ENCODE measurements around the gene PRIMA1.

PRIMA1 gene

DNA sequence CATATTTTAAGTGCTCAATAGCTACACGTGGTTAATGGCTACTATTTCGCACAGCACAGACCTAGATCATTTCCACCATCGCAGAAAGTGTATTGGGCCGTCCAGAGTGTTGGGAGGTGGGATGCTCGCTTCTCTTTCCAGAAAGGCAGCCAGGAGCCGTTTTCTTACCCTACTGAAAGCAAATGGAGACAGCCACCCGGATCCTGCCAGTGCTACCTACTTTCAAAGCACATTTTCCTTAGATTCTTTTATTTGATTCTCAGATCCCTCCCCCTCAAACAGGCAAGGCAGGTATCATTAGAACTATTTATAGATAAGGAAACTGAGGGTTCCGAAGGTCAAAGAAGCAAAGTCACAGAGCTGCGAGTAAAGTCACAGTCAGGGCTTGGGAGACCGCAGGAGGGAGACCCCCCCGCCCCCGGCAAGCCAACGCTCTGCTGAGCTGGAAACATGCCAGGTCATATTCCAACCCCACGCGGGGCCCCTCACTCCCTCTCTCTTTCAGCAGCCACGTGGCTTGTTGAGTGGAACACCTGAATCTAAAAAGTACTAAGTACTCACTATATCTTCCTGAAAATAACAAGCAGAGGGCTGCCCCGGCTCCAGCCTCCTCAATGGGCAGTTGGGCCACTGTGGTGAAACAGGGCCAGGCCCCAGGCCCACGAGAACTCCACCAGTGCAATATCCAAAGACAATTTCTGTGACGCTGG lies 36.2 kb downstream of the PRIMA1 start:
- DNase-seq, result no peak

DNA sequence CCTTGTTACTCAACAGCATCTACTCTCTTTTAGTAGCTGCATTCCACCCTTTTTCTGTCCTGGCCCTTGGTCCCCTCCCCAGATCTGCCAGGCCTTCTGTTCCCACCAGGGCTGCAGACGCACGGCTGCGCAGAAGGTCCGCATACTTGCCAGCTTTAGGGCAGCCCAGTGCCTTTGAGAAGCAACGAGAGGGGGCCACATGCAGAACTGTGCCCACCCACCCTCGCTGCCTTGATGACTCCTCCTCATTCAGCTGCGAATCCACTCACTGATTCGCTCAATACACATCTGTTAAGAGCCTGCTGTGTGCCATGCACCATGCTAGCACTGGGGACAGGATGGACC lies 39.2 kb downstream of the PRIMA1 start:
- DNase-seq, result no peak

DNA sequence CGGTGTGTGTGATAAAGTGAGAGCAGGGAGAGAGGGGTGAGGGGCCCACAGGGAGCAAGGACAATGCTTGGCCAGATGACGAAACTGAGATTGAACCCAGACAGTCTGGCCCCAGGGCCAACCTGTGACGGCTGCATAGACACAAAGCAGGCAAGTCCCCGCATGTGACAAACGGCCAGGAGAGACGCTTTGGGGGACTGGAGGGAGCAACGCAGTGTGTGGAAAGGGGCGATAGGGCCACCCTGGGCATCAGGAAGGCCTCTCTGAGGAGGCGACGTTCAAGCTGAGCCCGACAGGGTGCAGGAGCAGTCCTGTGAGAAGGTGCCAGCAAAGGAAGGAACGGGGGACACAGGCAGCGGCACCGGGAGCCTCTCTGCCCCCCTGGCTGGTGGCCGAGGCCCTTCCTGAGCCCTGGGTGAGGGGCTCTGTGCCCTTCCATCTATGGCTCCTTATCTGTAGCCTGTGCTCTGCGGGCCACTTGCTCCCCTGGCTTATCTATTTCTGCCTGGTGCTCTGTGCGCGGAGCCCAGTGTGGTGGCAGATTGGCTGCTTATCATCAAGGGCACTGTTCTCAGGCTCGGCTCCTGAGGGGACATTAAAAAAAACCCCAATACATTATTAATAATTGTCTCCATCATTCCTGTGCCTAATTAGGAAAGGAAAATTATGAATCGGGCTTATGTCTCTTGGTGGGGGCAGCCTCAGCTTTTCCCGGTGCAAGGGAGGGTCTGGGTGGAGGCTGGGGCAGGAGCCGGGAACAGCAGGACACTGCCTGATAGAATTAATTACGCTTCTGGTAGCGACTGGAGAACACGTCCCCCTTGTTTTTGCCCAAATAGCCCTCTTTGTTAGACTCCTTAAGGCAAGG lies 39.8 kb downstream of the PRIMA1 start:
- no peak for DNase-seq

DNA sequence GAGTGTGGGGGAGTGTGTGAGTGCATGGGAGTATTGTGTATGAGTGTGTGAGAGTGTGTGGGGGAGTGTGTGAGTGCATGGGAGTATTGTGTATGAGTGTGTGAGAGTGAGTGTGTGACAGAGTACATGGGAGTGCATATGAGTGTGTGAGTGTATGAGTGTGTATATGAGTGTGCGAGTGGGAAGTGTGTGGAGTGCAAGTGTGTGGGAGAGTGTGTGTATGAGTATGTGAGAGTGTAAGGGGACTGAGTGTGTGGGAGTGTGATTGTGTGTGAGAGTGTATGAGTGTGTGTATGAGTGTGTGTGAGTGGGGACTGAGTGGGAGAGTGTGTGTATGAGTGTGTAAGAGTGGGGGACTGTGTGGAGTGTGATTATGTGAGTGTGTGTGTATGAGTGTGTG lies 40.7 kb downstream of the PRIMA1 start:
- DNase-seq, result no peak

DNA sequence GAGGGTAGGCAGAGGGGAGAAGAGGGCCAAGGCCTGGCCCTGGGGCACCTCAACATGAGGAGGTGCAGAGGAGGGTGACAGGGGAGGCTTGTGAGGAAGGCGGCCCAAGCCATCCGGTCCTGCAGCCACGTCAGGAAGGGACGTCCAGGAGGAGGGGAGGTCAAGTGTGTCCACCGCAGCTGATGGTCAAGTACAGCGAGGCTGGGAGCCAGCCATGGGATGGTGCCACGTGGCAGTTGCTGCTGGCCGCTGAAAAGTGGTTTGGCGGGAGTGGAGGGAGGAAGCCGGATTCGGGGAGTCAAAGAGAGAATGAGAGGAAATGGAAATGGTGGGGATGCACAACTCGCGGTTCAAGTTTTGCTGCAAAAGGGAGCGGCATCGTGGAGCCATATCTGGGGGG lies 41.2 kb downstream of the PRIMA1 start:
- no peak for DNase-seq

DNA sequence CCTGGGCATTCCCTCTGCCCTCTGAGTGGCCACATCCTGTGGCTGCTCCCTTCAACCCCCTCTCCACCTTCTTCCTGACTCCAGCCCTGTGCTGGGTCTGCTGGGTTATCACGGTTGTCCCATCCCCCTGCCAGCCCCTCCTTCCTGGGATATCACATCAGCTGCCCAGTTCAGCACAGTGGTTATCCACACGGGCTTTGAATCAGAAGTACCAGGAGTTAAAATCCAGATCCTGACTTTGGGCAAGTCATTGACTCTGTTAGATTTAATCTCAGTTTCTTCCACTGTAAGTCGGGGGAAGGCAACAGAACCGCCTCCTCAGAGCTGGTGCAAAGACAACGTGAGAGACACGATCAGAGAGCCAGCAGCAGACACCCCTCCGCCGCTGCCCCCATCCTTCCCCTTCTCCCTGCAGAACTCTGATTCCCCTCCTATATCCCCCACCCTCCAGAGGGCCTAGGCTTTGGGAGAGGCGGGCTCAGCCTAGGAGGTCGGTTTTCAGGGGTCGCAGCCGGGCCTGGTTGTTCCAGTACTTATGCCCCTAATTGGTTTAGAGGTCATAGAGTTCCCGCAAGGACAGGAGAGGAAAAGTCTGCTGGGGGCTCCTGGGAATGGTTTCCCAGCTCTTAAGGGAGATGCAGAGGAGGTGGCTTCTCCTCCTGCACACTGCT lies 42.5 kb downstream of the PRIMA1 start:
- DNase-seq, result no peak

DNA sequence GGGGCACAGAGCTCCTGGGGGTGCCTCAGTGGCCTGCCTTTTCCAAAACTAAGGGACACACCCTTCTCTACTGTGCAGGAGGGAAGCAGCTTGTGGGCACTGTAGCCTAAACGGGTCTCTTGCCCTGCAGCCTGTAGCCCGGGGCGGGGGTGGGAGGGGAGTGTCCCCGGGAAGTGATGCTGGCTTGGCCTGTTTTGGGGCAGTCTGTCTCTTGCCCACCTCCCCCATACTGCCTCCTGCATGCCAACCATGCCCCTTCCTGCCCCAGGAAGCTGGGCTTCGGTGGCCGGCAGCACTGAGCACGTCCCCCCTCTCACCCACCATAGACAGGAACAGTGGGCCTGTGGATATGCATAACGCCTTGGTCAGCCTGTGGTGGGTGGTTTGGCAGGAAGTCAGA lies 43.4 kb downstream of the PRIMA1 start:
- DNase-seq, result no peak

DNA sequence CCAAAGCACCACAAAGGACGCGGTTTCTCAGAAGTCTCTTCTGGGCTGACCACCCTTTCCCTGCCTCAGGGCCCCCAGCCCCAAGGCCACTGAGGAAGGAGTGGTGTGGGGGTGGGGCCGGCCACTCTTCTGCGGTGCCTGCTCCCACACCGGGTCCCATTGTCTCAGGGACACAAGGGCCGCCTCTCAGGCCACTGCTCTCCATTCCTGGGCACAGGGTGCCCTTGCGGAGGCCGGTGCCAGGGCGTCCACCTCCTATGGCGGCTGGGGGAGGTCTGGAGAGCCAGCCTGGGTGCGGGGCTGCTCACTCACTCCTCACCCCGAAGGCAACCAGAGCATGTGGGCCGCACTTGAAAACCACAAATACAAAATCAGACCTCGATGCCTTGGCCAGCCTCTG lies 44.1 kb downstream of the PRIMA1 start:
- no peak for DNase-seq

DNA sequence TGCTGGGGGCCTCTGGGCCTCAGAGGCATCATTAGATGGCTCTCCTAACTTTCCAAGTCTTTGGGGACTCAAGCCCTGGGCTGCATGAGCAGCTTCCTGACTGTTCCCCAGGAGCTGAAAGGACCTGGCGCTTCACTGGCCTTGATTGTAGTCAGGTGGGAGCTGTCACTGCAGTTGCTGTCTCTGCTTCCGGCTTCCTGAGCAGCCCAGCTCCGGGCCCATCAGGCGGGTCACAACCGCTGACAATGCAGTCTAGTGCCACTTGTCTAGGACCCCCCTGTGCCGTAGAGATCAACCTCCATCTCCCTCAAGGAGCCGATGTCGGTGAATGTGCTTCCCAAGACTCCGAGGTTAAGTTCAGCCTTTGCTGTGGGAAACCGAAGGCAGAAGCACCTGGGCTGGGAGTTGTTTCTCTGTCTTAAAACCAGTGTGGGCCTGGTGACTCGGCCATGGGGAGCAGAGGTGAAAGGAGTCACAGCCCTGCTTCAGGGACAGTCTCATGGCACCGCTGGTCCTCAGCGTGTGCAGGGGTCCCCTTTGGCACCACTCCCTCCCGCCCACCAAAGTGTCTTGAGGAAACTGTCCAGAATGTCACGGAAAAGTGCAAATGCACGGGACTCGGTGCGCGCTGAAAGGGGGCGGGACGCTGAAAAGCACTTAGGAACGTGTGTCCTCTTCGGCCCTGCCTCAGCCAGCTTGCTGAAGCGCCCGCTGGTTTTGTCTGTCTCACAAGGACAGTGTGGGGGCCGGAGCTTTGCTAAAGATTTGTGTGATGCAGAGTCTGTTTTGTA lies 44.8 kb downstream of the PRIMA1 start:
- DNase-seq, result no peak

DNA sequence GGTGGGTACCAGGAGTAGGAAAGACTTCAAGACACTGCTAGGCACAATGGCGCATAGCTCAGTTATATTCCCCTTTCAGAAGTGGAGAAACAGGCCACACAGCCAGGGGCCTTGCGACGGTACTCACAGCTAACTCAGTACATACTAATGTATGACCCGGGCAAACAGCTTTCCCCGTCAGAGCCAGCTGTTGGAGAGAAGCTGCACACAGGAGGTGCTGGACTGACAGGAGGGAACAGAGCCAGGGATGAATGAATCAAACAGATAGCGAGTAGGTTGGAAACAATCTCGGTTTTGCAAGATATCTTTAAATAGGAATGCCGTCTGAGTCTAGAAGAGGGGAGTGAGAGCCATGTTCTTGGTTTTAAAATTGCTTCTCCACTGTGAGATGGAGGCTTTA lies 45.5 kb downstream of the PRIMA1 start:
- no peak for DNase-seq

DNA sequence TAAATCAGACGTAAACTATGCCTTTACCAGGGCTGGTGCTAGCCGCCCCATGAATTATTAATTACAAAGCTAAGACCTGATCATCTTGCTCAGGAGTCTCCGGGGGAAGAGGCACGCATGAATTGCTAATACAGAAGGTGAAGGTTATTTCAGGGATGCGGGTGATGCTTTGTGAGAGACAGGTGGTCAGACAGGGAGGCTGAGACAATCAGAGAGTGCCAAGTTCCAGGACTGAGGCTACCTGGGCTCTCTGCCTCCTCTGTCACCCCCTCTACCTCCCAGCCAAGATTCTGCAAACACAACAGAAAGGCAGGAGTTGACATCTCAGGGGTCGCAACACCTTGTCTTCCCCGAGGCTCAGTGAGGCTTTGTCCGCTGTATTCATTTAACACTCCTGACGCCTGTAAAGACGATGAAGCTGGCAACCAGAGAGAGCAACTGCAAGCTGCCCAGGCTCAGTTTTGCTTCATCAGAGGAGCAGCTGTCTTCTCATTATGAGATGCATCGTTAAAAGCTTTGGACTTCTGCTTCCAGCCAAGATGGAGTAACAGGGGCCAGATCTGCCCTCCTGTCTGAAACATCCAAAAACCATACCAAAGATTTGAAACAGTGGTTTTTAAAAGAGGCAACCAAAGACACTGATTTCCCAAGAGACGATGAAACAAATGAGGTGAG lies 46.6 kb downstream of the PRIMA1 start:
- no peak for DNase-seq

DNA sequence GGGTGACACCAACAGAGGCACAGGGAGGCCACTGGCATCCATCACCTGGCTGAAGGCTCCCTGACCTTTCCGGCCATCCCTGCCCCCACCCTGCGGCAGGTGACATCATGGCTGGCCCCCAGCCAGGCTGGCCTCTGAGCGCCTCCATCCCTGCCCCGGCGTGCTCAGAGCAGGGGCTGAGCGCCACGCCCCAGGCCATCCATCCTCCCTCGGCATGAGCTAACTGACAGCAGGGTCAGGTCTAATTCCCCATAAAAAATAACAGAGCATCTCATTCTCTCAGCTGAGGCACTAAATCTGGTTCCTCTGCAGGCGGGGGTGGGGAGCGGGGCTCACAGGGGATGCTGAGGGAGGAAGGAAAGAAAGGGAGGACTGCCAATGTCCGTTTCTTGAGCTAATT lies 50.7 kb downstream of the PRIMA1 start:
- no peak for DNase-seq

DNA sequence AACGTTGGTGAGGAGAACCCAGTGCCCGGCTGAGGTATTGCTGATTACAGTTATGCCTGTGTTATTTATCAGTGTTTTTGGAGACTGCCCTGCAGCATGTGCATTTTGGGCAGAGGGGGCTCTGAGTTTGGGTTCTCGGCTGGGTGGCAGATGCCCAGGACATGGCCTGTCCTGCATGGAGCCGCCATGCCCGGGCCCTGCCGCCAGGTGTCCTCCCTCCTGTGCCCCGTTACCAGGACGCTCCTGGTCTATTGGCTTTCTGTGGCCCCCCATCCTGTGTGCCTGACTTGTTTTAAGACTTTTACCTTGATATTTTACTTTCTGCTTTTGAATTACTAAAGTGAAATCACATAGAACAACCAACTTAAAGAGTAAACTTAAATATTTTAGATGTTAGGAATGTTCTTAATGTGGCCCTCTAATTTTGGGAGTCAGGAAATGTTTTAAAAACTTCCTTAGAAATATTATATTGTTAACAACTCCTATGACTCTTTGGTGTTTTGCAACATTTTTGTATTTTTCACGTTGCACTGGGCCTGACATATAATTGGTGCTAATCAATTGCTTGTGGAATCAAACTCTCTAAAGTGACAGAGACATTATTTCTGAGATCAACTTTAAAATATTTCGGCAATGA lies 51.8 kb downstream of the PRIMA1 start:
- DNase-seq, result no peak

DNA sequence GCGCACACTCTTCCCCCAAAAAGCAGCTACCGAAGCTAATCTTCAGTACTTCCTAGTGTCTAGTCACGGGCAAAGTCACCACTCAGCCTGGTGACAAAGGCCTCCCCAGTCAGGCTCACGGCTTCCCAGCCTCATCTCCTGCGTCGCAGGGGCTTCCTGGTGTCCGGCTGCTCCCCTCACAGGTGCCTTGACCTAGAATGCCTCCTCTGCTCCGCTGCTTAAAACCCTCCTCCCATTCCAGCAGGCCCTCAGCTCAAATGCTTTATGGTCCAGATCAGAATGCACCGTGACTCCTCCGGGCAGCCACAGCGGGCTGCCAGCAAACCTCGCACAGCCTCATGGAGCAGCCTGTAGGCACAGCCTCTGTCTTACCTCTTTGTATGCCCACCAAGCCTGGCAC lies 53.1 kb downstream of the PRIMA1 start:
- no peak for DNase-seq

DNA sequence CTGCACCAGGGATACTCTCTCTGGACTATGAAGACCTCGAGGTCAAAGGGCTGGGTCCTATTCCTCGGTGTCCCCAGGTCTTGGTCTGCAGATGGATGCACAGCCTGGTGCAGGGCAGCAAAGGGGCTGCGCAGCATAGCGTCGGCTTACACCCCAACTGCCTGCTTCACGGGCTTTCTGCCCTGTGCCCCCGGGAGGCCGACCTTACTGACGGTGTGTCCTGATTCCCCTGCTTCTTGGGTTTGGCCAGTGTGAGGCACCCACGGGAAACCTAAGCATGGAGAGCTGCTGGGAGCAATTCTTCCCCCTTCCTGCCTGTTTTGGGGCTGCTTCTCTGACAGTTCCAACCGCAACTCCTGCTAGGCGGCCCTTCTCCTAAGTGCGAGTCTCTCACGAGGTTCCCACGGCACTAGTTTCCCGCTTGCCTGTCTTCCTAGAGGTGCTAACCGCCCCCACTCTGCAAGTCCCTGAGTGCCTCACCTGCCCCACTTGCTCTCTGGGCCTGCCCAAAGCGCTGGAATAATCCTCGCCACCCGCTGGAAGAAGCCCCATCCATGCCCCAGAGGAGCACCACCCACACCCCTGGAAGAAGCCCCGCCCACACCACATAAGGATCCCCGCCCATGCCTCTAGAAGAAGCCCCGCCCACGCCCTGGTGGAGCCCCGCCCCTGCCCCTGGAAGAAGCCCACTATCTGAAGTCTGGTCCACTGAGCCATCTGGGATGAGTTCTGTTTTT lies 54.0 kb downstream of the PRIMA1 start:
- no peak for DNase-seq

DNA sequence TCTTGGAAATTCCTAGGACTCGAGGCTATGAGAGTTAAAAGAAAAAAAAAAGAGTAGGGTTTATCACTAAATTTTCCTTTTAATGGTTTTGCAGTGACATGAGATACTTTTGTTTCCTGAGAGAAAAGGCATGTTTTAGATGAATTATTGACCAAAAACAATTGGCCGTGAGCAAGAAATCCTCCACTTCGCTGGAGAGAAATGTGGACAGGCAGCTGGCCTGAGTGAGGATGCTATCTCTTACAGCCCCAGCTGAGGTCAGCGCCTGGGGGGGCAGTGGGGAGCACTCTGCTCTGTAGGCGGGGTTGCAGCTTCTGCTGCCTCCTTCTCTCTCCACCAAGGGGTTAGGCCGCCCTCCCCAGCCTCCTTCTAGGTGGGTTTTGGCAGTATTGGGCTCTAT lies 54.7 kb downstream of the PRIMA1 start:
- DNase-seq, result no peak

DNA sequence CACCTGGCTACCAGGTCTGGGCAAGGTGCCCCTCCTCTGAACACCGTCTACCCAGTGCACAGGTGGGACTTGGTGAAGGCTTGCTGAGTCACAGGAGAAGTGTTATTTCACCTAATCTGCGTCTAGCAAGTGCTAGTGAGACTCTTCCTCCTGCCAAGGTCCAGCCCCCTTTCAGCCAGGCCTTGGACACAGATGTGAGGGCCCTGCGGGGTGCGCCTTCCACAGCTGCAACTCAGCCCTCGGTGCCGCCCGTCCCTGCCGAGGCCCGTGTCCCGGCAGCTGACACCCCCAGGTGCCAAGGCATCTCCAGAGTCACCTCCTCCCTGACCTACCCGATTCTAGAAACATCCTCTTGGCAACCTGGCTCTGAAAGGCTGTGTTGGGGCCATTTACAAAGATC lies 55.1 kb downstream of the PRIMA1 start:
- DNase-seq, result no peak

DNA sequence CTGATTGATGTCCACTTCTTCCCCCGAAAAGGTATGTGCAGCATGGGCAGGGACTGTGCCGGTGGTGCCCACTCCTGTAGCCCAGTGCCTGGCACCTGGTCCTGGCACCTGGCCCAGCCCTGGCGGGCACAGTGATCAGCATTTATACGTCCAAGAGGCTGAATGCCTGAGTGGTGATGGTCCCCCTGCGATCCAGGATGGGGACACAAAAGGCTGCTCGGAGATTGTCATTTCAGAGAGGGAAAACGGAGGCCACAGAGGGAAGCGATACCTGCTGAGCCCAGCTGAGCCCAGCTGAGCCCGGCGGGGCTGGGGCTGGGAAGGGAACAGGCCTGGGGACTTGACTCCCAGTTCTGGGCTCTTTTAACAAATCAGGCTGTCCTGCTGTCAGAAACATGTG lies 55.8 kb downstream of the PRIMA1 start:
- no peak for DNase-seq

DNA sequence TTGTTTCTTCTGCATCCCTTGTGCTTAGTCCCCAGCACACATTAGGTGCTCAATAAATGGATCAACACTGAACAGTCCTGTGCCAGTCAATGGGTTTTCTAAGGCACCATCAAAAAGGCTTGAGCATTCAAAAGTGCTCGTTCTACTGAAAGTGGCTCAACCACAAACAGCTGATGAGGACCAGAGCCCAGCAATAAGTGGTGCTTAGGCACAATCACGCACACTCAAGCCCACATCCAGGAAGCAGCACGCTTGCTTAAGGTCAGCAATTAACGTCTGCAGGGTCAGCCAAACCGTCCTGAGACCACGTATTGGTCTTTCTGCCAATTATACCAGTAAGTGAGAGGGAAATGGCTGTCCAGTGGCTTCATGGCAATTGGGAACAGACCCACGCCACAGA lies 56.5 kb downstream of the PRIMA1 start:
- no peak for DNase-seq

DNA sequence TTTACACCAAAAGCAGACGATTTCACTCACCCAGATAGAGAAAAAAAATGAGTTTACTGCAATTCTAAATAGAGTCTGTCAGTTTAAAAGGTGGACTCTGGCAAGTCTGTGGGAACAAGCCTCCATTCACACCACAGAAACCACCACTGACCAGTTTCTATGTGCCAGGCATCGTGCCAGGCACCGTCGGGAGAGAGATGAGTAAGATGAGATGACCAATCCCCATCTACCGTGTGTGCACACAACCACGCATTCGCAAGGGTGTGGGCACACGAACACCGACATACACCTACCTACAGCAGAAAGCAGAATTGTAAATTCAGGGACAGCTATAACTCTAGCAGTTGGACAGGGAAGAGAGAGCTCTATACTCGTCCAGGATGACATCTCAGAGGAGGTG lies 58.3 kb downstream of the PRIMA1 start:
- no peak for DNase-seq

DNA sequence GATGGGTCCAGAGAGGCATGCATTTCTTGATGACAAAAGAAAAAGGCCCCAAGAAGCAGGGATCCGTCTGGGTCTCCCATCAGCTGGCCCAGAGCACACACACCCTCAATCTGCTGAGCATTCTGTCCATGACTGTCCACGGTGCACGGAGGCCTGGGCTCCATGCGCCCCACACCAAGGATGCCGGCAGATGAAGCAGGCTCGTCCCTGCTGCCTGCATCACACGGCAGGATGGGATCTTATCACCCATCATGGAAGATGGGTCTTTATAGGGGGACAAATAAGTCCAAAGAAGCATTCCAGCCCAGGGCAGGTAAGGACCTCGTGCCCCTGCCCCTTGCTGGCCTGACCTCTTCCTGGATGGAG lies 59.7 kb downstream of the PRIMA1 start:
- DNase-seq, result no peak

Data from activated effector memory CD4-positive, alpha-beta T cell treated with Interleukin-2 at 50 U/mL for 16 hours (primary cell).